H9 (cell line): Measurements from ENCODE around the gene LSM3. TPM values are rescaled to one million over a fixed set of nuclear protein-coding genes. Genes with fewer than 3 reads are reported as not detected.

Experiments used
- DNase-seq: peaks from one replicate; pipeline ENCODE4 v3.0.0-alpha.2; 2017
- H2AFZ ChIP-seq: one replicate; pipeline ENCODE4 v1.6.1; 2013; ENCODE audit warnings: mild to moderate bottlenecking, low read length, control low read depth, moderate library complexity
- H2AK5ac ChIP-seq: 2 replicates; pipeline ENCODE4 v1.6.1; 2013; ENCODE audit warnings: low read length, control low read depth, mixed read lengths; ENCODE audit not compliant: insufficient read length
- H2BK120ac ChIP-seq: one replicate; pipeline ENCODE4 v1.6.1; 2013; ENCODE audit warnings: low read depth, mild to moderate bottlenecking, low read length, control low read depth, inconsistent platforms; ENCODE audit not compliant: poor library complexity, severe bottlenecking
- H2BK12ac ChIP-seq: 2 replicates; pipeline ENCODE4 v1.6.1; 2013; ENCODE audit warnings: low read length, control low read depth, mixed read lengths, low read depth; ENCODE audit not compliant: insufficient read length
- H2BK15ac ChIP-seq: 2 replicates; pipeline ENCODE4 v1.6.1; 2013; ENCODE audit warnings: low read depth, low read length, control low read depth
- H2BK20ac ChIP-seq: one replicate; pipeline ENCODE4 v1.6.1; 2013; ENCODE audit warnings: low read depth, mild to moderate bottlenecking, low read length, control low read depth, inconsistent platforms; ENCODE audit not compliant: poor library complexity, severe bottlenecking
- H2BK5ac ChIP-seq: 2 replicates; pipeline ENCODE4 v1.6.1; 2013; ENCODE audit warnings: low read length, control low read depth, mixed read lengths; ENCODE audit not compliant: insufficient read length
- H3K14ac ChIP-seq: 2 replicates; pipeline ENCODE4 v1.6.1; 2013; ENCODE audit warnings: low read length, control low read depth; ENCODE audit not compliant: insufficient read depth
- H3K18ac ChIP-seq: 2 replicates; pipeline ENCODE4 v1.6.1; 2013; ENCODE audit warnings: low read depth, mild to moderate bottlenecking, mixed read lengths, low read length, control low read depth; ENCODE audit not compliant: insufficient read length
- H3K23ac ChIP-seq: 2 replicates; pipeline ENCODE4 v1.6.1; 2013; ENCODE audit warnings: low read length, control low read depth, mixed read lengths, low read depth; ENCODE audit not compliant: insufficient read length
- H3K23me2 ChIP-seq: 2 replicates; pipeline ENCODE4 v1.6.1; 2013; ENCODE audit warnings: low read depth, mild to moderate bottlenecking, mixed read lengths, low read length, control low read depth; ENCODE audit not compliant: insufficient read length, poor library complexity, severe bottlenecking
- H3K27ac ChIP-seq: 2 replicates; pipeline ENCODE4 v1.5.1; 2013; ENCODE audit warnings: low read length, control low read depth, mixed read lengths, low read depth; ENCODE audit not compliant: insufficient read length
- H3K27me3 ChIP-seq: 2 replicates; pipeline ENCODE4 v1.6.1; 2013; ENCODE audit warnings: low read length, control low read depth, inconsistent platforms; ENCODE audit not compliant: insufficient read depth
- H3K4ac ChIP-seq: 2 replicates; pipeline ENCODE4 v1.6.1; 2013; ENCODE audit warnings: low read depth, mild to moderate bottlenecking, control low read depth, inconsistent platforms, low read length, moderate library complexity
- H3K4me1 ChIP-seq: 2 replicates; pipeline ENCODE4 v1.6.1; 2013; ENCODE audit warnings: low read length, control low read depth, inconsistent platforms; ENCODE audit not compliant: insufficient read depth
- H3K4me2 ChIP-seq: 2 replicates; pipeline ENCODE4 v1.6.1; 2013; ENCODE audit warnings: low read length, control low read depth, mixed read lengths; ENCODE audit not compliant: insufficient read length, insufficient read depth
- H3K56ac ChIP-seq: 2 replicates; pipeline ENCODE4 v1.6.1; 2013; ENCODE audit warnings: low read depth, mild to moderate bottlenecking, mixed read lengths, low read length, control low read depth; ENCODE audit not compliant: insufficient read length
- H3K79me1 ChIP-seq: 2 replicates; pipeline ENCODE4 v1.6.1; 2013; ENCODE audit warnings: low read depth, mild to moderate bottlenecking, moderate library complexity, low read length, control low read depth, inconsistent platforms; ENCODE audit not compliant: insufficient read depth, poor library complexity, severe bottlenecking
- H3K79me2 ChIP-seq: 2 replicates; pipeline ENCODE4 v1.6.1; 2013; ENCODE audit warnings: low read length, control low read depth, inconsistent platforms; ENCODE audit not compliant: insufficient read depth
- H3K9ac ChIP-seq: 2 replicates; pipeline ENCODE4 v1.6.1; 2013; ENCODE audit warnings: low read length, control low read depth, mixed read lengths; ENCODE audit not compliant: insufficient read length; ENCODE audit errors: extremely low read depth
- H3K9me3 ChIP-seq: one replicate; pipeline ENCODE4 v1.6.1; 2013; ENCODE audit warnings: low read depth, low read length, inconsistent platforms; ENCODE audit not compliant: control insufficient read depth
- H3T11ph ChIP-seq: one replicate; pipeline ENCODE4 v1.6.1; 2013; ENCODE audit warnings: mild to moderate bottlenecking, low read length, control low read depth, inconsistent platforms
- H4K20me1 ChIP-seq: one replicate; pipeline ENCODE4 v1.6.1; 2013; ENCODE audit not compliant: control insufficient read depth, insufficient read length, insufficient read depth
- H4K5ac ChIP-seq: 2 replicates; pipeline ENCODE4 v1.6.1; 2013; ENCODE audit warnings: low read depth, mild to moderate bottlenecking, mixed read lengths, low read length, control low read depth; ENCODE audit not compliant: insufficient read length
- H4K8ac ChIP-seq: replicated peaks from 2 replicates; pipeline ENCODE4 v1.6.1; 2013; ENCODE audit warnings: low read length, control low read depth, mixed read lengths, low read depth; ENCODE audit not compliant: insufficient read length
- H4K91ac ChIP-seq: 2 replicates; pipeline ENCODE4 v1.6.1; 2013; ENCODE audit warnings: low read depth, mild to moderate bottlenecking, moderate library complexity, mixed read lengths, low read length, control low read depth; ENCODE audit not compliant: insufficient read length
- H3K27ac Mint-ChIP-seq, 3 experiments: 2 replicates in 2 of 3; 3 replicates in 1 of 3; pipeline ENCODE4 v1.8.0; 2020 to 2021; ENCODE audit warnings: mixed read lengths in 3 of 3, mild to moderate bottlenecking in 1 of 3, moderate library complexity in 1 of 3
- H3K27me3 Mint-ChIP-seq: 2 replicates; pipeline ENCODE4 v1.8.0; 2021; ENCODE audit warnings: low read depth, mild to moderate bottlenecking, moderate library complexity, mixed read lengths
- H3K36me3 Mint-ChIP-seq, 3 experiments: 2 replicates in 2 of 3; 3 replicates in 1 of 3; pipeline ENCODE4 v1.8.0; 2020 to 2021; ENCODE audit warnings: low read depth in 3 of 3, mixed read lengths in 3 of 3; ENCODE audit not compliant: insufficient read depth in 1 of 3
- H3K4me1 Mint-ChIP-seq, 2 experiments: 2 replicates each; pipeline ENCODE4 v1.8.0; 2020; ENCODE audit warnings: mixed read lengths in 2 of 2
- H3K4me3 Mint-ChIP-seq, 2 experiments: 2 replicates in 1 of 2; 3 replicates in 1 of 2; pipeline ENCODE4 v1.8.0; 2020 to 2021; ENCODE audit warnings: mild to moderate bottlenecking in 2 of 2, mixed read lengths in 2 of 2, moderate library complexity in 1 of 2
- H3K9me3 Mint-ChIP-seq, 2 experiments: 2 replicates in 1 of 2; 3 replicates in 1 of 2; pipeline ENCODE4 v1.8.0; 2020; ENCODE audit warnings: mild to moderate bottlenecking in 2 of 2, mixed read lengths in 2 of 2, moderate library complexity in 1 of 2
- WGBS: extraction: QIAGEN DNeasy Blood & Tissue Kit; methylation state at CpG from one replicate; pipeline ENCODE4 v1.1.7; 2013; ENCODE audit warnings: missing lambda C conversion rate, low lambda C conversion rate, mixed read lengths; ENCODE audit not compliant: insufficient read length; ENCODE audit errors: extremely low coverage; 5-methylcytosine and 5-hydroxymethylcytosine counted together
- total RNA-seq: library from RNA; stranded (reverse); gene quantifications from 2 replicates; pipeline ENCODE4 v1.2.1, GENCODE V29; 2021
- TF ChIP-seq, protein P1 (sequence below): fragments of 200-600 bp; sonication (generic); conservative IDR thresholded peaks from 3 replicates; pipeline ENCODE4 v1.8.0; 2021; ENCODE audit warnings: antibody characterized with exemption, mild to moderate bottlenecking

Gene LSM3
- total RNA-seq, 1 experiment from 2014 or later = 24.4 TPM

DNA sequence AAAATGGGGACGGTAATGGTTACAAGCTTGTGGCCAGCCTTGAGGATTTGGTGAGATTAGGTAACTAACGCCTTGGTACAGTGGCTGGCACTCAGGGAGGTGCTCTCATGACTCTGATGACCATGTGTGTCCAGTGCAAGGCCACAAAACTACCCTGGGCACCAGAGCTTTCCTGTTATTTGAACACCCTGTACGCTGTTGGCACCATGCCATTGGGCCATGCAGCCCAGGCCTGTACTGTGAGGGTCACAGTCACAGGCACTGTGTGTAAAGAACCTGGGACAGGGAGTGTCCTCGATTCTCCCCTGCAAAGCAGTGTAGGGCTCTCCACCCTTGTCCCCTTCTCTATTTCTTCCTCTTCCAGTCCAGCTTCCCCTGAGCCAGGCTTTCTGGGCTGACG lies 47.5 kb upstream of the LSM3 start:
- no peak overlapping the region for H2BK12ac ChIP-seq
- H2AK5ac ChIP-seq = no peak overlapping the region
- H3K4me1 Mint-ChIP-seq = peaks cover 1 to 4% of the 10 kb centered on the region in 2 experiments; a peak in 2 of 4 replicates
- H3K36me3 Mint-ChIP-seq = peaks cover 29 to 84% (median 77%) of the 10 kb centered on the region in 3 experiments; a peak in 6 of 7 replicates
- peaks cover 6% of the 10 kb centered on the region for H3K79me1 ChIP-seq
- H2BK120ac ChIP-seq = no peak overlapping the region
- H2BK20ac ChIP-seq = no peak overlapping the region
- H2BK5ac ChIP-seq = no peak overlapping the region
- no peak overlapping the region for H3K27ac ChIP-seq
- no peak overlapping the region for H3K56ac ChIP-seq
- H3T11ph ChIP-seq = no peak overlapping the region
- no peak overlapping the region for H4K91ac ChIP-seq
- peak overlapping the region in 1 of 3 experiments; percentile 30; a peak in 1 of 7 replicates for H3K27ac Mint-ChIP-seq
- H3K4me2 ChIP-seq = no peak overlapping the region
- H2BK15ac ChIP-seq = no peak overlapping the region
- no peaks in the 10 kb centered on the region for H3K27me3 ChIP-seq
- DNase-seq = no peak
- no peak overlapping the region for H3K4ac ChIP-seq
- no peak overlapping the region for H2AFZ ChIP-seq
- TF ChIP-seq, protein P1, sequence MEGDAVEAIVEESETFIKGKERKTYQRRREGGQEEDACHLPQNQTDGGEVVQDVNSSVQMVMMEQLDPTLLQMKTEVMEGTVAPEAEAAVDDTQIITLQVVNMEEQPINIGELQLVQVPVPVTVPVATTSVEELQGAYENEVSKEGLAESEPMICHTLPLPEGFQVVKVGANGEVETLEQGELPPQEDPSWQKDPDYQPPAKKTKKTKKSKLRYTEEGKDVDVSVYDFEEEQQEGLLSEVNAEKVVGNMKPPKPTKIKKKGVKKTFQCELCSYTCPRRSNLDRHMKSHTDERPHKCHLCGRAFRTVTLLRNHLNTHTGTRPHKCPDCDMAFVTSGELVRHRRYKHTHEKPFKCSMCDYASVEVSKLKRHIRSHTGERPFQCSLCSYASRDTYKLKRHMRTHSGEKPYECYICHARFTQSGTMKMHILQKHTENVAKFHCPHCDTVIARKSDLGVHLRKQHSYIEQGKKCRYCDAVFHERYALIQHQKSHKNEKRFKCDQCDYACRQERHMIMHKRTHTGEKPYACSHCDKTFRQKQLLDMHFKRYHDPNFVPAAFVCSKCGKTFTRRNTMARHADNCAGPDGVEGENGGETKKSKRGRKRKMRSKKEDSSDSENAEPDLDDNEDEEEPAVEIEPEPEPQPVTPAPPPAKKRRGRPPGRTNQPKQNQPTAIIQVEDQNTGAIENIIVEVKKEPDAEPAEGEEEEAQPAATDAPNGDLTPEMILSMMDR = no peak
- H4K5ac ChIP-seq = no peak overlapping the region
- no peaks in the 10 kb centered on the region for H3K4me1 ChIP-seq
- H3K23ac ChIP-seq = no peak overlapping the region
- no peak overlapping the region for H3K9ac ChIP-seq
- no peak overlapping the region for H4K8ac ChIP-seq
- H3K18ac ChIP-seq = no peak overlapping the region
- H3K9me3 ChIP-seq = no peaks in the 10 kb centered on the region
- H3K9me3 Mint-ChIP-seq = no peaks in the 10 kb centered on the region
- no peak overlapping the region for H3K4me3 Mint-ChIP-seq
- H3K79me2 ChIP-seq = peaks cover 3% of the 10 kb centered on the region; the same call in 1 of the 2 replicates
- no peaks in the 10 kb centered on the region for H4K20me1 ChIP-seq
- no peaks in the 10 kb centered on the region for H3K23me2 ChIP-seq
- no peaks in the 10 kb centered on the region for H3K27me3 Mint-ChIP-seq
- WGBS = no CpG with 5 or more reads among the region's 5 CpGs
- H3K14ac ChIP-seq = no peak overlapping the region
